HCT116 (cell line): ENCODE measurements around the gene IL22RA1. TPM values are rescaled to one million over a fixed set of nuclear protein-coding genes. Genes with fewer than 3 reads are reported as not detected.

Experiments used
- ATAC-seq: fragments of 200-7000 bp; cut with Tn5 transposase; 2 replicates; pipeline ENCODE4 v1.9.1; 2020; ENCODE audit warnings: mild to moderate bottlenecking, moderate library complexity
- BruUV-seq: library from RNA; stranded (reverse); fragments of 400-500 nt; replicated peaks from 2 replicates; lab custom pipeline; 2021; lab: Mats Ljungman, UMichigan
- CTCF ChIA-PET: fragments of 300-600 bp; sonication (Branson Sonifier 250); formaldehyde crosslinking; loops from one replicate; lab custom pipeline; 2021; ENCODE audit warnings: antibody characterized with exemption; lab: Charles Lee
- POLR2A ChIA-PET: fragments of 300-600, 350-600 bp; sonication (Branson Sonifier 250); formaldehyde crosslinking; loops from one replicate; lab custom pipeline; 2021; ENCODE audit warnings: antibody characterized with exemption; lab: Charles Lee
- RAD21 ChIA-PET, 2 experiments: fragments of 300-600 bp; sonication (Branson Sonifier 250); formaldehyde crosslinking; loops; one replicate each; lab custom pipeline; 2023; ENCODE audit warnings: low total read pairs in 2 of 2; ENCODE audit not compliant: uncharacterized antibody in 2 of 2, unreplicated experiment in 2 of 2, low non-redundant PET in 1 of 2; lab: Charles Lee
- DNase-seq: peaks from one replicate; pipeline ENCODE4 v3.0.0-alpha.2; 2010; ENCODE audit warnings: low read depth, low spot score
- H2AFZ ChIP-seq: fragments of 200-600 bp; shearing (Covaris generic), sonication (generic); 2 replicates; pipeline ENCODE4 v1.6.1; 2017; ENCODE audit warnings: low read depth, mixed run types, mixed read lengths, antibody characterized with exemption, low read length; ENCODE audit not compliant: poor library complexity, severe bottlenecking
- H3K27ac ChIP-seq: 2 replicates; pipeline ENCODE4 v1.5.1; 2012; ENCODE audit warnings: low read depth, low read length
- H3K27me3 ChIP-seq: fragments of 200-600 bp; sonication (generic); 2 replicates; pipeline ENCODE4 v1.6.1; 2016; ENCODE audit warnings: mixed run types, low read length, mixed read lengths; ENCODE audit not compliant: insufficient read depth
- H3K36me3 ChIP-seq, 2 experiments: fragments of 200-500 bp in 1 of 2; fragments of 200-600 bp in 1 of 2; sonication (Bioruptor generic) in 1 of 2; sonication (generic) in 1 of 2; 2 replicates each; pipeline versions ENCODE4 v1.5.1 to v1.6.1; 2014 to 2016; ENCODE audit warnings: low read length in 2 of 2, inconsistent platforms in 1 of 2, mixed read lengths in 1 of 2, mixed run types in 1 of 2; ENCODE audit not compliant: insufficient read depth in 2 of 2, control insufficient read depth in 1 of 2
- H3K4me1 ChIP-seq, 2 experiments: fragments of 200-600 bp in 1 of 2; sonication (generic) in 1 of 2; 2 replicates each; pipeline versions ENCODE4 v1.5.1 to v1.6.1; 2012 to 2017; ENCODE audit warnings: low read length in 2 of 2, inconsistent platforms in 1 of 2, mild to moderate bottlenecking in 1 of 2, mixed read lengths in 1 of 2, mixed run types in 1 of 2, moderate library complexity in 1 of 2; ENCODE audit not compliant: insufficient read depth in 2 of 2, control insufficient read depth in 1 of 2
- H3K4me2 ChIP-seq: fragments of 200-600 bp; sonication (generic); 2 replicates; pipeline ENCODE4 v1.6.1; 2017; ENCODE audit warnings: mixed run types, low read length, mixed read lengths
- H3K4me3 ChIP-seq, 2 experiments: fragments of 200-600 bp in 1 of 2; sonication (generic) in 1 of 2; replicated peaks in 1 of 2; 2 replicates each; pipeline ENCODE4 v1.5.1; 2011 to 2016; ENCODE audit warnings: low read length in 2 of 2, control low read depth in 1 of 2, low read depth in 1 of 2, mild to moderate bottlenecking in 1 of 2, mixed read lengths in 1 of 2, mixed run types in 1 of 2
- H3K79me2 ChIP-seq: fragments of 200-600 bp; sonication (generic); 2 replicates; pipeline ENCODE4 v1.6.1; 2017; ENCODE audit warnings: mild to moderate bottlenecking, mixed run types, low read length, moderate library complexity, mixed read lengths; ENCODE audit not compliant: insufficient read depth
- H3K9ac ChIP-seq: fragments of 200-600 bp; sonication (generic); 2 replicates; pipeline ENCODE4 v1.6.1; 2016; ENCODE audit warnings: low read length, mixed read lengths
- H3K9me2 ChIP-seq: fragments of 200-600 bp; sonication (generic), shearing (Covaris generic); 2 replicates; pipeline ENCODE4 v1.6.1; 2017; ENCODE audit warnings: mixed run types, mild to moderate bottlenecking, moderate library complexity; ENCODE audit not compliant: insufficient read depth
- H3K9me3 ChIP-seq, 2 experiments: fragments of 200-500 bp in 1 of 2; fragments of 200-600 bp in 1 of 2; sonication (Bioruptor generic) in 1 of 2; sonication (generic) in 1 of 2; 2 replicates each; pipeline ENCODE4 v1.6.1; 2014 to 2017; ENCODE audit warnings: low read length in 2 of 2, mixed read lengths in 2 of 2, inconsistent platforms in 1 of 2, low read depth in 1 of 2, mild to moderate bottlenecking in 1 of 2, mixed run types in 1 of 2, moderate library complexity in 1 of 2; ENCODE audit not compliant: control insufficient read depth in 1 of 2, insufficient read depth in 1 of 2
- H4K20me1 ChIP-seq: fragments of 200-600 bp; sonication (generic), shearing (Covaris generic); 2 replicates; pipeline ENCODE4 v1.6.1; 2017; ENCODE audit warnings: mixed run types, mild to moderate bottlenecking, moderate library complexity; ENCODE audit not compliant: insufficient read depth
- ATF3 ChIP-seq: IDR thresholded peaks from 2 replicates; pipeline ENCODE4 v1.6.1; 2012
- CBX3 ChIP-seq: IDR thresholded peaks from 2 replicates; pipeline ENCODE4 v1.6.1; 2012; ENCODE audit warnings: low read depth
- CTCF ChIP-seq, 3 experiments: fragments of 200-600 bp in 1 of 3; sonication (generic) in 1 of 3; IDR thresholded peaks in 2 of 3; conservative IDR thresholded peaks in 1 of 3; 2 replicates each; pipeline ENCODE4 v1.5.1; 2012 to 2017; ENCODE audit warnings: low read depth in 2 of 3, low read length in 2 of 3, antibody characterized with exemption in 1 of 3, borderline replicate concordance in 1 of 3, control low read depth in 1 of 3, mild to moderate bottlenecking in 1 of 3, mixed read lengths in 1 of 3, mixed run types in 1 of 3, moderate library complexity in 1 of 3; ENCODE audit not compliant: insufficient read depth in 1 of 3
- ELF1 ChIP-seq: IDR thresholded peaks from 2 replicates; pipeline ENCODE4 v1.6.1; 2012; ENCODE audit warnings: low read depth, borderline replicate concordance
- EZH2 ChIP-seq: fragments of 200-600 bp; sonication (generic); IDR thresholded peaks from 2 replicates; pipeline ENCODE4 v1.6.1; 2017; ENCODE audit warnings: antibody characterized with exemption, mixed run types
- JUND ChIP-seq: IDR thresholded peaks from 2 replicates; pipeline ENCODE4 v1.6.1; 2012
- POLR2A ChIP-seq: IDR thresholded peaks from 2 replicates; pipeline ENCODE4 v1.7.0; 2011; ENCODE audit warnings: borderline replicate concordance; ENCODE audit not compliant: insufficient read depth, insufficient read length; ENCODE audit errors: extremely low read depth
- POLR2AphosphoS5 ChIP-seq: IDR thresholded peaks from 2 replicates; pipeline ENCODE4 v1.6.1; 2011; ENCODE audit warnings: mild to moderate bottlenecking, low read depth, low read length, moderate library complexity
- RAD21 ChIP-seq: IDR thresholded peaks from 2 replicates; pipeline ENCODE4 v1.6.1; 2012; ENCODE audit warnings: low read depth, mild to moderate bottlenecking
- REST ChIP-seq: IDR thresholded peaks from 2 replicates; pipeline ENCODE4 v1.6.1; 2012; ENCODE audit warnings: low read depth
- SIN3A ChIP-seq: IDR thresholded peaks from 2 replicates; pipeline ENCODE4 v1.6.1; 2012; ENCODE audit warnings: low read depth
- SRF ChIP-seq: IDR thresholded peaks from 2 replicates; pipeline ENCODE4 v1.6.1; 2012; ENCODE audit warnings: low read depth
- TCF7L2 ChIP-seq: IDR thresholded peaks from 2 replicates; pipeline ENCODE4 v1.7.0; 2011; ENCODE audit warnings: borderline replicate concordance, inconsistent platforms; ENCODE audit not compliant: insufficient read depth, insufficient read length; ENCODE audit errors: extremely low read depth
- YY1 ChIP-seq: IDR thresholded peaks from 2 replicates; pipeline ENCODE4 v1.6.1; 2011; ENCODE audit warnings: low read length, low read depth, moderate library complexity, mild to moderate bottlenecking; ENCODE audit not compliant: insufficient replicate concordance; ENCODE audit errors: extremely low read depth
- ZBTB33 ChIP-seq: IDR thresholded peaks from 2 replicates; pipeline ENCODE4 v1.6.1; 2011; ENCODE audit warnings: mild to moderate bottlenecking, low read length, moderate library complexity; ENCODE audit not compliant: insufficient replicate concordance; ENCODE audit errors: extremely low read depth
- ZFX ChIP-seq: fragments of 450-650 bp; IDR thresholded peaks from 2 replicates; pipeline ENCODE4 v1.6.1; 2017
- ZNF274 ChIP-seq: fragments of 200-500 bp; sonication (Bioruptor generic); IDR thresholded peaks from 2 replicates; pipeline ENCODE4 v1.6.1; 2014; ENCODE audit warnings: mild to moderate bottlenecking, low read depth, low read length, inconsistent platforms
- intact Hi-C: fragments of 100-400 bp; cut with micrococcal nuclease; formaldehyde crosslinking; loops from 2 replicates; pipeline ENCODE4 v1.10.0; 2022
- total RNA-seq: library from RNA; stranded (reverse); gene quantifications from one replicate; pipeline ENCODE4 v1.2.1, GENCODE V29; 2021; ENCODE audit not compliant: unreplicated experiment

The IL22RA1 gene
- total RNA-seq, 1 experiment from 2014 or later, result 2.1 TPM

GRCh38 chr1:24165500-24165899, 22.6 kb upstream of the IL22RA1 start (continued):
- TF ChIP-seq REST, result no peak
- no peak for TF ChIP-seq ZNF274
- no peak for TF ChIP-seq ZFX
- no peak for TF ChIP-seq SIN3A
- TF ChIP-seq RAD21, result no peak
- TF ChIP-seq TCF7L2, result no peak
- TF ChIP-seq SRF, result no peak
- no peak for TF ChIP-seq ATF3
- no peak for TF ChIP-seq YY1
- TF ChIP-seq JUND, result no peak
- TF ChIP-seq, all 23 proteins: peak for 0

GRCh38 chr1:24164004-24164403, 21.1 kb upstream of the IL22RA1 start:
- Histone ChIP-seq H3K9me2 (no peaks in the 10 kb centered on the region), H3K9ac (no peak overlapping the region), H3K36me3 (peaks cover 3 to 7% of the 10 kb centered on the region in 2 experiments; a peak in 1 of 4 replicates), H2AFZ (no peak overlapping the region), H3K4me1 (no peaks in the 10 kb centered on the region), H3K27me3 (no peaks in the 10 kb centered on the region), H3K9me3 (no peaks in the 10 kb centered on the region), H3K79me2 (no peaks in the 10 kb centered on the region), H3K4me2 (no peak overlapping the region), H4K20me1 (no peaks in the 10 kb centered on the region), H3K4me3 (no peak overlapping the region), H3K27ac (no peak overlapping the region)
- ChIA-PET CTCF (interaction anchor here (1.9 kb wide), 1 partner anchor 14 kb away, joined by 9 read pairs; no protein-coding TSS in a partner anchor), POLR2A (no interaction called here), RAD21 (no interaction called here)
- no peak for DNase-seq
- no TSS peak for BruUV-seq
- no peak for ATAC-seq
- intact Hi-C loops, result no loop called here
- no peak for TF ChIP-seq EZH2
- no peak for TF ChIP-seq POLR2A
- no peak for TF ChIP-seq CBX3
- TF ChIP-seq CTCF (IDR thresholded peaks at IDR 0.05 in 2 of 3, conservative IDR thresholded peaks at IDR 0.05 in 1 of 3; ENCODE audit: borderline replicate concordance in 1 of 3, insufficient read depth in 1 of 3, low read depth in 2 of 3, low read length in 2 of 3), result no peak
- TF ChIP-seq POLR2AphosphoS5, result no peak
- no peak for TF ChIP-seq ELF1
- no peak for TF ChIP-seq JUND
- TF ChIP-seq ZBTB33, result no peak
